ENCODE data around the gene MS4A18.
"Not testable (repeated sequence)": the region's sequence is repeated elsewhere in the genome, so short reads cannot be mapped to it uniquely, and the experiment has no call there.

MS4A18 gene

DNA sequence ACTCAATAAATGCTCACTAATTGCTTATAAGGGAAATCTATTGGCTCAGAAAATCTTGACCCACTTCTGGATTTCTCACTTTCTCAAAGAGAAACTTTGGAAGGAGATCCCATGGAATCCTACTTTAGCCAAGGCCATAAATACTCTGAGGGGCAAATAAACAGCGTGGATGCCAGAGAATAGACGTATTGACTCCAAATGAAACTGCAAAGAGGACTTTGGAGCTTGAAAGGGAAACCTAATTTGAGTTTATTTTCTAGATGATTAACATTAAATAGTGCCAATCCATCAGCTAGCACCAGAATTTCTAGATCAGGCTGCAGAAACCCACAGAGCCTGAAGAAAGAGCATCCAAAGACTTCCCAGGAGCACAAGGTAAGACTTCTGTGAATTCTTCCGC is at the start of gene MS4A18:
MS4A18 (plus strand) TSS at position 301 of the 400 bp plus-strand sequence.
- H3K9ac ChIP-seq (ENCODE audit: low read depth, low read length), result no peak within 1 kb of the TSS
- no peaks in the 10 kb centered on the region for H3K36me3 ChIP-seq (ENCODE audit: insufficient read depth, low read length)
- no peaks in the 10 kb centered on the region for H3K9me3 ChIP-seq (ENCODE audit: insufficient read depth, low read length, severe bottlenecking)
- no peak for ATAC-seq (ENCODE audit: insufficient read depth, low read depth)
- no peak within 1 kb of the TSS for H3K27ac ChIP-seq (ENCODE audit: low read length)
- no peak for DNase-seq
- no peak within 1 kb of the TSS for H2AFZ ChIP-seq (ENCODE audit: low read depth, low read length)
- TF ChIP-seq, protein P1, sequence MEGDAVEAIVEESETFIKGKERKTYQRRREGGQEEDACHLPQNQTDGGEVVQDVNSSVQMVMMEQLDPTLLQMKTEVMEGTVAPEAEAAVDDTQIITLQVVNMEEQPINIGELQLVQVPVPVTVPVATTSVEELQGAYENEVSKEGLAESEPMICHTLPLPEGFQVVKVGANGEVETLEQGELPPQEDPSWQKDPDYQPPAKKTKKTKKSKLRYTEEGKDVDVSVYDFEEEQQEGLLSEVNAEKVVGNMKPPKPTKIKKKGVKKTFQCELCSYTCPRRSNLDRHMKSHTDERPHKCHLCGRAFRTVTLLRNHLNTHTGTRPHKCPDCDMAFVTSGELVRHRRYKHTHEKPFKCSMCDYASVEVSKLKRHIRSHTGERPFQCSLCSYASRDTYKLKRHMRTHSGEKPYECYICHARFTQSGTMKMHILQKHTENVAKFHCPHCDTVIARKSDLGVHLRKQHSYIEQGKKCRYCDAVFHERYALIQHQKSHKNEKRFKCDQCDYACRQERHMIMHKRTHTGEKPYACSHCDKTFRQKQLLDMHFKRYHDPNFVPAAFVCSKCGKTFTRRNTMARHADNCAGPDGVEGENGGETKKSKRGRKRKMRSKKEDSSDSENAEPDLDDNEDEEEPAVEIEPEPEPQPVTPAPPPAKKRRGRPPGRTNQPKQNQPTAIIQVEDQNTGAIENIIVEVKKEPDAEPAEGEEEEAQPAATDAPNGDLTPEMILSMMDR (IDR thresholded peaks at IDR 0.05; ENCODE audit: borderline replicate concordance, extremely low read depth, low read length, poor library complexity, severe bottlenecking), result no peak
- no peak for TF ChIP-seq EZH2 (IDR thresholded peaks at IDR 0.05; ENCODE audit: borderline replicate concordance, low read depth, low read length, severe bottlenecking)
- H3K4me2 ChIP-seq (ENCODE audit: insufficient read depth, low read length), result no peak within 1 kb of the TSS
- no peaks in the 10 kb centered on the region for H3K79me2 ChIP-seq (ENCODE audit: insufficient read depth, low read length)
- no peaks in the 10 kb centered on the region for H3K27me3 ChIP-seq (ENCODE audit: insufficient read depth, low read length, poor library complexity)
- no peaks in the 10 kb centered on the region for H4K20me1 ChIP-seq (ENCODE audit: insufficient read depth, low read length)
- no peak within 1 kb of the TSS for H3K4me3 ChIP-seq (ENCODE audit: low read depth in 1 of 2, low read length in 2 of 2)
- no peaks in the 10 kb centered on the region for H3K4me1 ChIP-seq (ENCODE audit: insufficient read depth, low read length)

DNA sequence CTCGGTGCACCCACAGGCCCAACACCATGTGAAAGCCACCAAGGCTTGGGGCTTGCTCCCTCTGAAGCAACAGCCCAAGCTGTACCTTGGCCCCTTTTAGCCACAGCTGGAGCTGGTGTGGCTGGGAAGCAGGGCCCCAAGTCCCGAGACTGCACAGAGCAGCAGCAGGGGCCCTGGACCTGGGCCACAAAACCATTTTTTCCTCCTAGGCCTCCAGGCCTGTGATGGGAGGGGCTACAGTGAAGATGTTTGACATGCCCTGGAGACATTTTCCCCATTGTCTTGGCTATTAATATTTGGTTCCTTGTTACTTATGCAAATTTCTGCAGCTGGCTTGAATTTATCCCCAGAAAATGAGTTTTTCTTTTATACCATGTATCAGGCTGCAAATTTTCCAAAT is 46.3 kb upstream of the MS4A18 start:
- H3K9me3 ChIP-seq (ENCODE audit: insufficient read depth, low read length, severe bottlenecking), result peaks cover 38% of the 10 kb centered on the region
- not testable (repeated sequence) for H2AFZ ChIP-seq (ENCODE audit: low read depth, low read length); H3K27ac ChIP-seq (ENCODE audit: low read length); ATAC-seq (ENCODE audit: insufficient read depth, low read depth); DNase-seq; H3K4me2 ChIP-seq (ENCODE audit: insufficient read depth, low read length); H3K4me1 ChIP-seq (ENCODE audit: insufficient read depth, low read length); H4K20me1 ChIP-seq (ENCODE audit: insufficient read depth, low read length); H3K36me3 ChIP-seq (ENCODE audit: insufficient read depth, low read length); H3K9ac ChIP-seq (ENCODE audit: low read depth, low read length); H3K79me2 ChIP-seq (ENCODE audit: insufficient read depth, low read length); H3K27me3 ChIP-seq (ENCODE audit: insufficient read depth, low read length, poor library complexity); H3K4me3 ChIP-seq (ENCODE audit: low read depth in 1 of 2, low read length in 2 of 2)

DNA sequence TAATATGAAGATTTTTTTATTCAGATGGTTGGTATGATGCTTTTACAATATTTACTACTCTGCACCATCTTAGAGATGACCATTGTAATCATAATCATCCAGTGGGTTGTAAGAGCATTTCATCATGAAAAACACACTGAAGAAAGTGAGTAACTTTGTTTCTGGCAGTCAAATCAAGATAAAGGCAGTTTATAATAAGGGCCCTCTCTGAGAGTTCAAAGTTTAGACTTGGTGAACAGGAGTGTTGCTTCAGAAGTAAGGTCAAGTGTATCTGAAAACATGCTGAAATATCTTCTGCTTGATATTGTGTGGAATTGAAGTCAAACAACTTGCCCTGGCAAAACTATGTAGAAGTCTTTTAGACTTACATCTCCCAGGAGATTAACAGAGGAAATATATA is 44.6 kb upstream of the MS4A18 start:
- Histone ChIP-seq H3K79me2 (ENCODE audit: insufficient read depth, low read length) (no peaks in the 10 kb centered on the region), H3K4me3 (ENCODE audit: low read depth in 1 of 2, low read length in 2 of 2) (no peak overlapping the region), H3K36me3 (ENCODE audit: insufficient read depth, low read length) (no peaks in the 10 kb centered on the region), H3K4me1 (ENCODE audit: insufficient read depth, low read length) (no peaks in the 10 kb centered on the region), H2AFZ (ENCODE audit: low read depth, low read length) (no peak overlapping the region), H3K9me3 (ENCODE audit: insufficient read depth, low read length, severe bottlenecking) (peaks cover 31% of the 10 kb centered on the region), H4K20me1 (ENCODE audit: insufficient read depth, low read length) (no peaks in the 10 kb centered on the region), H3K27ac (ENCODE audit: low read length) (no peak overlapping the region), H3K9ac (ENCODE audit: low read depth, low read length) (no peak overlapping the region), H3K4me2 (ENCODE audit: insufficient read depth, low read length) (no peak overlapping the region), H3K27me3 (ENCODE audit: insufficient read depth, low read length, poor library complexity) (no peaks in the 10 kb centered on the region)
- TF ChIP-seq, protein P1 (IDR thresholded peaks at IDR 0.05; ENCODE audit: borderline replicate concordance, extremely low read depth, low read length, poor library complexity, severe bottlenecking), result no peak
- no peak for TF ChIP-seq EZH2 (IDR thresholded peaks at IDR 0.05; ENCODE audit: borderline replicate concordance, low read depth, low read length, severe bottlenecking)
- ATAC-seq (ENCODE audit: insufficient read depth, low read depth) (no peak), DNase-seq (no peak)

DNA sequence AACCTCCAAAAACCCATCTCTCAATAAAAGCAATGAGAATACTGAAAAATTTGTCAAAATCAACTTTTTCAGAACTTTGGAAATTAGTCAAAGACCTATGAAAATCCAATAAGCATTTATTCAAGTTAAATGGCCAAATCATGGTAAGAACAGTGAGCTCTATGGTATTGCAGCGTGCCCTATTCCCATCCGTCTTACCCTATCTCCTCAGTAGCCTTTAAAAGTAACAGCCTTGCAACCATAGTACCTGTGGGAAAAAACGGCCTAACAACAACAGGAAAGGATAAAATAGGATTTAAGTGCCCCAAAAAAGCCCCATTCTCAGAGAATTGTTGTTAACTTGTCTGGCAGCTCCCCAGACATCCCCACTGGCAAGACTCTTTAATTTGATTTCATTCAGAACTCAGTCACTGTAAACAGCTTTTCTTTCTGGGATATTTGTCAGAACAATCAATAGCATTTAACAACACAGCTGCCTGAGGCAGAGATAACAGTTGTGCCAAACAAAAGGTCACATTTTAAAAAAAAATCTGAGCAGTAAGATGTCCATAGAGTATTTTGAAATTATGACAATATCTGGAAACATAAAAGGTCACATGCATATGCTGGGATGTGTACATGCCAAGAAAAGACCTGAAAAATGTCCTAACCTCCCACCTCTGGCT is 43.9 kb upstream of the MS4A18 start:
- no peaks in the 10 kb centered on the region for H3K27me3 ChIP-seq (ENCODE audit: insufficient read depth, low read length, poor library complexity)
- H3K36me3 ChIP-seq (ENCODE audit: insufficient read depth, low read length), result no peaks in the 10 kb centered on the region
- H4K20me1 ChIP-seq (ENCODE audit: insufficient read depth, low read length), result no peaks in the 10 kb centered on the region
- H3K79me2 ChIP-seq (ENCODE audit: insufficient read depth, low read length), result no peaks in the 10 kb centered on the region
- H3K27ac ChIP-seq (ENCODE audit: low read length), result no peak overlapping the region
- DNase-seq (no peak), ATAC-seq (ENCODE audit: insufficient read depth, low read depth) (no peak)
- no peak overlapping the region for H3K4me3 ChIP-seq (ENCODE audit: low read depth in 1 of 2, low read length in 2 of 2)
- peaks cover 31% of the 10 kb centered on the region for H3K9me3 ChIP-seq (ENCODE audit: insufficient read depth, low read length, severe bottlenecking)
- H2AFZ ChIP-seq (ENCODE audit: low read depth, low read length), result no peak overlapping the region
- TF ChIP-seq, protein P1 (IDR thresholded peaks at IDR 0.05; ENCODE audit: borderline replicate concordance, extremely low read depth, low read length, poor library complexity, severe bottlenecking), result no peak
- no peak for TF ChIP-seq EZH2 (IDR thresholded peaks at IDR 0.05; ENCODE audit: borderline replicate concordance, low read depth, low read length, severe bottlenecking)
- no peak overlapping the region for H3K9ac ChIP-seq (ENCODE audit: low read depth, low read length)
- no peaks in the 10 kb centered on the region for H3K4me1 ChIP-seq (ENCODE audit: insufficient read depth, low read length)
- no peak overlapping the region for H3K4me2 ChIP-seq (ENCODE audit: insufficient read depth, low read length)

DNA sequence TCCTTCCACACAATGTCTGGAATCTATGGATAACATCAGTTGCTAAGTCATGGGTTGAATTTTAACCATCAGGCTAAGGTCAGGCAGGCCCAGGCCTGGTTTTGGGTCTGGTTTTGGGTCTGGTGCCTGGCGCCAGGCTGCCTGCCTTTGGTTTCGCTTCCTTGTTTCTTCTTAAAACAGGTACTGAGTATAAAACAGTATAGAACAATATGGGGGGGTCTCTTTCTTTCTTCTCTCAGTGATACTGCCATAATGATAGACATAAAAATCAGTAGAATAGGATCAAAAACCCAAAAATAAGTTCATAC is 40.0 kb upstream of the MS4A18 start:
- H3K27me3 ChIP-seq (ENCODE audit: insufficient read depth, low read length, poor library complexity); H3K4me2 ChIP-seq (ENCODE audit: insufficient read depth, low read length); H3K36me3 ChIP-seq (ENCODE audit: insufficient read depth, low read length); ATAC-seq (ENCODE audit: insufficient read depth, low read depth); H3K27ac ChIP-seq (ENCODE audit: low read length); H4K20me1 ChIP-seq (ENCODE audit: insufficient read depth, low read length); H3K4me1 ChIP-seq (ENCODE audit: insufficient read depth, low read length); H3K9me3 ChIP-seq (ENCODE audit: insufficient read depth, low read length, severe bottlenecking); DNase-seq; H3K79me2 ChIP-seq (ENCODE audit: insufficient read depth, low read length); H3K4me3 ChIP-seq (ENCODE audit: low read depth in 1 of 2, low read length in 2 of 2); H2AFZ ChIP-seq (ENCODE audit: low read depth, low read length); H3K9ac ChIP-seq (ENCODE audit: low read depth, low read length): not testable (repeated sequence)
